Stromal cell of bone marrow (primary cell): ENCODE measurements around the gene EVPLL.
"Not testable (repeated sequence)": the region's sequence is repeated elsewhere in the genome, so short reads cannot be mapped to it uniquely, and the experiment has no call there.

ENCODE experiments used
- DNase-seq: peaks from one replicate; pipeline ENCODE4 v3.0.0-alpha.2; 2012; ENCODE audit warnings: low read depth

EVPLL gene

DNA sequence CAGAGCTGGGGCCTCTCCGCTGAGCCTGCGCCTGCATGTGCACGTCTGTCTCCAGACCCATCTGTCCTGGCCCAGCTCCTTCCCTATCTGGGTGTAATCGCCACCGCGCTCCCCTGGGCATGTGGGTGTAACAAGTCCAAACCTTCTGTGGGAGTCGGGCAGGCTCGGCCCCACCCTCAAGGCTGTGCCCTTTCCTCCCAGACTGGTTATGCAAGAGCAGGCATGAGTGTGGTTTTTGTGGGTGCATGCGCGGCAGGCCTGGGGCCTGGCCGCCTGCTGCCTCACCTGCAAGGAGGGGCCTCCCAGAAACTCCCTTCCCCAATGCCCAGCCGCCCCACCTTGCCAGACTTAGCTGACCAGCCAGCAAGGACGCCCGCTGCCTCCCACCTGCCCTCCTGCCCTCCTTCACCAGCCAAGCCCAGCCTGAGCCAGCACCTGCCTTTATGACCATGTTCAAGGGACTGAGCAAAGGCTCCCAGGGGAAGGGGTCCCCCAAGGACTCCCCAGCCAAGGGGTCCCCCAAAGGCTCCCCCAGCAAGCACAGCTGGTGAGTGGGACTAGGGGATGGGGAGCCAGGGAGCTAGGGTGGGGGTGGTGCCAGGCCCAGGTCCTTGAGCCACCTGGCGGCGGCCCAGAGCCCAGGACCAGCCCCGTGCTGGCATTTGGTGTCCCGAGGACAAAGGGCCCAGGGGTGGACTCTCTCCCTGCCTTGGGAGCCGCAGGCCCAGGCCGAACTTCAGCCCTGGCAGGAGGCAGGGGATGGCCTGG, at the start of gene EVPLL:
EVPLL (plus strand) TSS at position 342 of the 768 bp plus-strand sequence. CDS start 3,160 bp downstream, outside the sequence.
- DNase-seq: no peak

DNA sequence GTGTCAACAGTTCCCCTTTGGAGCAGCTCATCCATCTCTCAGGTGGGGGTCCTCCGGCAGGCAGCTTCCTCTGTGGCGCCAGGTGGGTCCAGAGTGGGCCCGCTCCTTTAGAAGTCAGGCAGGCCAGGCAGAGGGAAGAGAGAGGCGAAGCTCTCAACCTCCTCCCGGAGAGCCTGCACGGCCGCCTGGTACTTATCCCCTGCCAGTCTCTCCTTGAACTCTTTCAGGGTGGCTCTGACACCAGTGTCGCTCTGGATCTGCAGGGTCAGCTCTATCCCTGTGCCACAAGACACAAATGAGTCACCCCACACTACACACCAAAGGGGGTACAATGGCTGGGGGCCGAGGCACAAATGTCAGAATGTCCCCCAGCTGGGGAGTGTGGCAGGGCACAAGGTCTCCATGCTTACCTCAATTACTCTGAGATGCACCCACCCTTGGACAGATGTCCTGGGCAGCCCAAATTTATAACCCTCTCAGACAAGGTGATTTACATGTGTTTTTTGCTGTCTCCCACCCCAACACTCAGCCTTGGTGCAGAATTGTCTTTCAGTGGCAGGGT, 48.9 kb upstream of the EVPLL start:
- no peak for DNase-seq

GRCh38 chr17:18331879-18332278, 45.7 kb upstream of the EVPLL start:
- no peak for DNase-seq

DNA sequence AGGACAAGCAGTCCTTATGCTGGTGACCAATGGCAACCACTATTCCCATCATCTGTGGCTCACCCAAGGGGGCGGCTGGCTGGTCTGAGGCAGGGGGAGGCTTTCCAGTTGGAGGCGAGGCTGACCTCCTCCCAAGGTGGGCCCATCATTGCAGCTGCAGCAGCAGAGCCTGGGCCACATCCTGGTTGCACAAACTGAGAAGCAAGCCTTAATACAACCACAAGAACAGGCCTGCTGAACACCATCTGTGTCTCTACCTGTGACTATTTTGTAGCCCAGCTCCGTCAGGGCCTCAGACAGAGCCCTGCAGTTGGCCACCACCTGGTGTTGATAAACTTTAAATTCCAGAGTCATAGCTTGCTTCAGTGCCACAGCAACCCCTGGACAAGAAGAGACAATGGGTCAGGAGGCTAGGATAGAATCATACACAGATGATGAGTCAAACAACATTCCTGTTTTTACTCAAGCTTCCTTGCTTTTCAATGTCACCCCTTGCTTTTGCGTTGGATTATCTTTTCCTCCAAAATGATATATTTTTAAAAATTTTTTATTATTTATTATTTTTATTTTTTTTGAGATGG, 44.6 kb upstream of the EVPLL start:
- no peak for DNase-seq

GRCh38 chr17:18338158-18338557, 39.4 kb upstream of the EVPLL start:
- DNase-seq: not testable (repeated sequence)

- DNase-seq: no peak
These were observed 37.6 kb upstream of the EVPLL start for GRCh38 chr17:18339933-18340332.

GRCh38 chr17:18344021-18344420, 33.6 kb upstream of the EVPLL start:
- DNase-seq: no peak

DNA sequence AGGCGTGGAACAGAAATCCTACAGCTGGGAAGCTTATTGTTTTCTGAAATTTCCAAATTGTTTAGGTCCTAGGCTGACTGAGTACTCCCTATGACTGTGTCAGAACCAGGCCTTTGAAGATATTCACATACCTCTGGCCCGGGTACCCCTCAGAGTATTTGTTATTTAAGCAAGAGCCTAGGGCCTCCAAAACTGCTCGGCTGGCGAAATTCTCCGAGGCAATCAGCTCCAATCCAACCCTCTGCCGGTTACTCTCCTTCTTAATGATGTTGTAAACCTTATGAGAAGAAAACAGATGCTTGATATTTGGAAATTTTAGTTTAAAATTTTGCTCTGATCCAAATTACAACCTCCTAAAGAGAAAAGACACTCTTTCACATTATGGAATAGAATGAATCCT, 24.0 kb upstream of the EVPLL start:
- DNase-seq: no peak

- peak; percentile 25 for DNase-seq
These were observed 21.0 kb upstream of the EVPLL start for GRCh38 chr17:18356624-18357023.

DNA sequence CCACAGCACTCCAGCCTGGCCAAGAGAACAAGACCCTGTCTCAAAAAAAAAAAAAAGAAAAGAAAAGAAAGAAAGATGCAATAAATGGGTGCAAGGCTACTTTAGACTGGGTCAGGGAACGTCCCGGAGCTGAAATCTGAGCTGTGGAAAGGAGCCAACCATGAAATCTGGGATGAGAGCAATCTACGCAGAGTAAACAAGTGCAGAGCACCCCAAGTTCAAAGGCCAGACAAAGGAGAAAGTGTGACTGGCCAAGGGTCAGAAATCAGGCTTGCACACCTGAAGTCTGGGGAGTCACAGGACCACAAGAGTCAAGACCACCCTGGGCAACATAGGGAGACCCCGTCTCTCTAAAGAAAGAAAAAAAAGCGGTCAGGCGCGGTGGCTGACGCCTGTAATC, 17.1 kb upstream of the EVPLL start:
- DNase-seq: no peak

DNA sequence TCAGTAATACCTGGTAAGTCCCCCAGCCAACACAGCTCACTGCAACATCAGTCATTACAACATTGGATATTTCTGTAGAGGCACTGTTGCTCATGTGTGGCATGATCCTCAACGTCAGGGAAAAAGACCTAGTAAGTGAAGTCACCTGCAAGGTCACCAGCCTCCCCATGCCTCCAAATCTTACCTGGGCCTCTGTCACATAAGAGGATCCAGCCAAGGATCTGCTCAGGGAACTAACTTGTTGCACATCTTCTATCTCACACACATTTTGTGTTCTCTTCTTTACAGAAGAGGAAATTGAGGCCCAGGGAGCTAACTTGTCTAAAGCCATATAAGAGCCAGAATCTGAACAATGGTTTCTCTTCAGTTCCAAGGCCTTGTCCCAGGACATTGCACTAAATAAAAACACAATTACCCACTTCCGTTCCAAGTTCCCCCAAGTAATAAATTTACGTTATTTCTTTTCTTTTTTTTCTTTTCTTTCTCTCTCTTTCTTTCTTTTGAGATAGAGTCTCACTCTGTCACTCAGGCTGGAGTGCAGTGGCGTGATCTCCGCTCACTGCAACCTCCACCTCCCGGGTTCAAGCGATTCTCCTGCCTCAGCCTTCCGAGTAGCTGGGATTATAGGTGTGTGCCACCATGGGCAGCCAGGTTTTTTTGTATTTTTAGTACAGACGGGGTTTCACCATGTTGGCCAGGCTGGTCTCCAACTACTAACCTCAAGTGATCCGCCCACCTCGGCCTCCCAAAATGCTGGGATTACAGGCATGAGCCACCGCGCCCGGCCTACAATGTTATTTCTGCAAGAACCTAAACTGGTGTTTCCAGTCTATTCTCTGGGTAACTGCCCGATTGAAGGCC, 15.5 kb upstream of the EVPLL start:
- no peak for DNase-seq

DNA sequence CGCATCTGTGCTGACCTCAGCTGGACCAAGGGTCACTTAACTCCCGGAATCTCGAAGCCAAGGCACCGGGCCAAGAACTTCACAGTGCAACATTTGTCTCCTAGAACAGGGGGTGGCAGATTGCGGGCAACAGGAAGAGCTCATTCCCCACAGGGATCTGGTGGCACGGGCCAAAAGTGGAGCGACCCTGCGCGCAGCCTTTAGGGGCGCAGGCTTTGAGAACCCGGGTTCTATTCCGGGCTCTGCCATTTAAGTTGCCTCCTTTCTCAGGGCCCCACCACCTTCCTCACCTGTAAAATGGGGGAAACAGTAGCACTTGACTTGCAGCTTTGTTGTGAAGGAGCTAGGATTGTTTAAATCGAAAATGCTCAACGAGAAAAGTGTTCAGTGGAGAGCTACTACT, 14.9 kb upstream of the EVPLL start:
- DNase-seq: no peak

GRCh38 chr17:18363101-18364049, 14.2 kb upstream of the EVPLL start, which contains the start of gene SHMT1:
Gene SHMT1, minus strand, starts transcription at chr17:18363550. Its CDS starts 7,569 bp downstream, at chr17:18355981.
- peak; percentile 75 for DNase-seq

DNA sequence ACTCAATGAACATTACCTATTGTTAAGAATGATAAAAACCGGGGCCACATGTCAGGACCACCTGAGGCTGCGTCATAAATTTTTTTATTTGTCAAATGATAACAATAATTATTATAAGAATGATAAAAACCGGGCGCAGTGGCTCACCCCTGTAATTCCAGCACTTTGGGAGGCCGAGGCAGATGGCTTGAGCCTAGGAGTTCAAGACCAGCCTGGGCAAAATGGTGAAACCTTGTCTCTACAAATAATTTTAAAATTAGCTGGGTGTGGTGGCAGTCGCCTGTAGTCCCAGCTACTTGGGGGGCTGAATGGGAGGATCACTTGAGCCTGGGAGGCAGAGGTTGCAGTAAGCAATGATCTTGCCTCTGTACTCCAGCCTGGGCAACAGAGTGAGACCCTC, 13.4 kb upstream of the EVPLL start:
- no peak for DNase-seq

DNA sequence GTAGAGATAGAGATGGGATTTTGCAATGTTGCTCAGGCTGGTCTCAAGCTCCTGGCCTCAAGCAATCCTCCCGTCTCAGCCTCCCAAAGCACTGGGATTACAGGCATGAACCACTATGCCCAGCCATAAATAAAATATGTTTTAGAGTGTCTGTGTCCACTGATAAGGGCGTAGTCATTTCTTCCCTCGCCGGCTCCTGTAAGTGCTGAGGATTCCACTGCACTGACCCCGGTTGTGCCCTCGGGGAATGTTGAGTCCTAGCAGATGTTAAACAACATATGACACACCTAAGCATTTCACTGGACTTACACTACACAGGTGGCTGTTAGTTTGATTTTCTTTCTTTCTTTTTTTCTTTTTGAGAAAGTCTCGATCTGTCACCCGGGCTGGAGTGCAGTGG, 8.6 kb upstream of the EVPLL start:
- DNase-seq: no peak

- no peak for DNase-seq
These were observed 6.8 kb upstream of the EVPLL start for GRCh38 chr17:18370761-18371160.

- no peak for DNase-seq
These were observed 6.1 kb upstream of the EVPLL start for GRCh38 chr17:18371455-18371854.

DNA sequence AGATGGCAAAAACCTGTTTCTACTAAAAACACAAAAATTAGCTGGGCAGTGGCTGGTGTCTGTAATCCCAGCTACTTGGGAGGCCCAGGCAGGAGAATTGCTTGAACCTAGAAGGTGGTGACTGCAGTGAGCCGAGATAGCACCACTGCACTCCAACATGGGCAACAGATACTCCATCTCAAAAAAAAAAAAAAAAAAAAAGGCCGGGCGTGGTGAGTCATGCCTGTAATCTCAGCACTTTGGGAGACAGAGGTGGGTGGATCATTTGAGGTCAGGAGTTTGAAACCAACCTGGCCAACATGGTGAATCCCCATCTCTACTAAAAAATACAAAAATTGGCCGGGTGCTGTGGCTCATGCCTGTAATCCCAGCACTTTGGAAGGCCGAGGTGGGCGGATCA, 4.4 kb upstream of the EVPLL start:
- DNase-seq: not testable (repeated sequence)

DNA sequence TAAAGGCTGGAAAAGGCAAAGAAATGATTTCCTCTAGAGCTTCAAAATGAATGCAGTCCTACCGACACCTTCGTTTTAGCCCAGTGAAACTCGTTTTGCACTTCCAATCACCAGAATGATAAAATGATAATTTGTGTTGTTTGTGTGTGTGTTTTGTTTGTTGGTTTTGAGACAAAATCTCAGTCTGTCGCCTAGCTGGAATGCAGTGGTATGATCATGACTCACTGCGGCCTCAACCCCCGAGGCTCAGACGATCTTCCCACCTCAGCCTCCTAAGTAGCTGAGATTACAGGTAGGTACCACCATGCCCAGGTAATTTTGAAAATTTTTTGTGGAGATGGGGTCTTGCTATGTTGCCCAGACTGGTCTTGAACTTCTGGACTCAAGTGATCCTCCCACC, 3.4 kb upstream of the EVPLL start:
- no peak for DNase-seq

- no peak for DNase-seq
These were observed 577 bp downstream of the EVPLL start for GRCh38 chr17:18378205-18378505.

GRCh38 chr17:18378614-18379013, 1.0 kb downstream of the EVPLL start:
- not testable (repeated sequence) for DNase-seq
